Suppressor macrophage treated with lipopolysaccharide for 4 hours (primary cell): ENCODE measurements around the gene GPS1.

ENCODE experiments used
- DNase-seq: peaks from one replicate; pipeline ENCODE4 v3.0.0-alpha.2; 2020

GPS1 gene

GRCh38 chr17:82105417-82105881 is 53.8 kb downstream of the GPS1 start:
- no peak for DNase-seq

- DNase-seq, result peak; percentile 56
Observed at GRCh38 chr17:82105882-82106687, 54.4 kb downstream of the GPS1 start.

DNA sequence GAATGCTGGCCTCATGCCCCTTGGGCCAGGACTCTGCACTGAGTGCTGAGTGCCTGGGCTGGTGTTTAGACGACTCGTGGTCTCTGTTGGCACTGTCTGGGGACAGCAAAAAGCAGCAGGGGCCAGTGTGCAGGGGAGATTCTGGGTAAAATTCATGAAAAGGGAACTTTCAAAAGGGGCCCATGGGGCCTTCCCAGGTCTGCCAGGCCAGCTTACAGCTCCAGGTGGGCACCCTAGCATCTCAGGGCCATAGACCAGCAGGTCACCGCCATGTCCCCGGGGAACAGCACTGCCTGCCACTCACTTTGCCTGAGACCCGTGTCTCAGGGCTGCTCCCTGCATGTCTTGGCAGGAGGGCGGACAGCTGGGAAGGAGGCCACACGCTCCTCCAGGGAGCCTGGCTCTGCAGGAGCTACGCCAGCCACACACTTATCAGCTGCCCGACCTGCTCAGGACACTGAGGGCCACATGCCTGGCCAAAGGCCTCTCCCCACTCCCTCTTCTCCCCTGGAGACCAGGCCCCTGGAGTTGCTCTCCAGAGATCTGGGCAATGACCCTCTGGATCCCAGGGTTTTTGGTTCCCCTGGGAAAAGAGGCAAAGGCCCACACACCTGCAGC is 55.1 kb downstream of the GPS1 start:
- DNase-seq, result no peak
